GM23338 (cell line): ENCODE results near the gene OR4C16. TPM values are rescaled to one million over a fixed set of nuclear protein-coding genes. Genes with fewer than 3 reads are reported as not detected.

Source experiments
- ATAC-seq: fragments of 200-7000 bp; cut with Tn5 transposase; 3 replicates; pipeline ENCODE4 v1.9.1; 2020
- DNase-seq: peaks from one replicate; pipeline ENCODE4 v3.0.0-alpha.2; 2015; ENCODE audit warnings: low spot score
- H2AFZ ChIP-seq: fragments of 200-600 bp; sonication (generic); 2 replicates; pipeline ENCODE4 v1.8.0; 2016; ENCODE audit warnings: antibody characterized with exemption, mild to moderate bottlenecking, moderate library complexity
- H3F3A ChIP-seq: fragments of 200-600 bp; sonication (generic); replicated peaks from 2 replicates; pipeline ENCODE4 v1.8.0; 2017; ENCODE audit warnings: antibody characterized with exemption, mixed run types, low read depth
- H3K27ac ChIP-seq: fragments of 200-600 bp; sonication (generic); 2 replicates; pipeline ENCODE4 v1.6.1; 2016; ENCODE audit warnings: low read depth
- H3K27me3 ChIP-seq: fragments of 200-600 bp; sonication (generic); 2 replicates; pipeline ENCODE4 v1.8.0; 2016; ENCODE audit warnings: mild to moderate bottlenecking, mixed run types, moderate library complexity; ENCODE audit not compliant: insufficient read depth
- H3K36me3 ChIP-seq: fragments of 200-600 bp; sonication (generic); 2 replicates; pipeline ENCODE4 v1.8.0; 2016; ENCODE audit warnings: mild to moderate bottlenecking; ENCODE audit not compliant: insufficient read depth
- H3K4me1 ChIP-seq: fragments of 200-600 bp; sonication (generic); 2 replicates; pipeline ENCODE4 v1.8.0; 2016; ENCODE audit warnings: mild to moderate bottlenecking, moderate library complexity; ENCODE audit not compliant: insufficient read depth
- H3K4me2 ChIP-seq: fragments of 200-600 bp; sonication (generic); 2 replicates; pipeline ENCODE4 v1.7.1; 2017; ENCODE audit warnings: mixed run types
- H3K4me3 ChIP-seq: fragments of 200-600 bp; sonication (generic); 2 replicates; pipeline ENCODE4 v1.6.1; 2016; ENCODE audit warnings: mixed run types
- H3K79me2 ChIP-seq: fragments of 200-600 bp; sonication (generic); replicated peaks from 2 replicates; pipeline ENCODE4 v1.8.0; 2017; ENCODE audit warnings: mild to moderate bottlenecking; ENCODE audit not compliant: insufficient read depth
- H3K9me2 ChIP-seq: fragments of 200-600 bp; sonication (generic); 2 replicates; pipeline ENCODE4 v1.8.0; 2017; ENCODE audit not compliant: insufficient read depth
- H4K20me1 ChIP-seq: fragments of 200-600 bp; sonication (generic); replicated peaks from 2 replicates; pipeline ENCODE4 v1.8.0; 2017; ENCODE audit warnings: mild to moderate bottlenecking; ENCODE audit not compliant: insufficient read depth
- H3K27ac Mint-ChIP-seq: 2 replicates; pipeline ENCODE4 v1.8.0; 2020; ENCODE audit warnings: inconsistent platforms, mild to moderate bottlenecking, moderate library complexity, mixed read lengths
- H3K27me3 Mint-ChIP-seq: 3 replicates; pipeline ENCODE4 v1.8.0; 2022; ENCODE audit warnings: low read depth, mild to moderate bottlenecking, moderate library complexity, mixed read lengths, inconsistent platforms; ENCODE audit not compliant: insufficient read depth, poor library complexity
- H3K36me3 Mint-ChIP-seq: 3 replicates; pipeline ENCODE4 v1.8.0; 2021; ENCODE audit warnings: low read depth, mild to moderate bottlenecking, inconsistent platforms, moderate library complexity, mixed read lengths
- H3K4me1 Mint-ChIP-seq: 3 replicates; pipeline ENCODE4 v1.8.0; 2020; ENCODE audit warnings: mild to moderate bottlenecking, inconsistent platforms, mixed read lengths
- H3K4me3 Mint-ChIP-seq: 3 replicates; pipeline ENCODE4 v1.8.0; 2021; ENCODE audit warnings: moderate library complexity, mild to moderate bottlenecking, inconsistent platforms, mixed read lengths
- H3K9me3 Mint-ChIP-seq: 3 replicates; pipeline ENCODE4 v1.8.0; 2020; ENCODE audit warnings: moderate library complexity, mild to moderate bottlenecking, inconsistent platforms, mixed read lengths
- CREB1 ChIP-seq: fragments of 250-450 bp; sonication (Bioruptor Pico); IDR thresholded peaks from 2 replicates; pipeline ENCODE4 v1.5.0; 2020; ENCODE audit warnings: low read depth, mild to moderate bottlenecking, moderate library complexity
- CTCF ChIP-seq, 2 experiments: fragments of 200-600 bp in 1 of 2; sonication (generic) in 1 of 2; conservative IDR thresholded peaks; 2 replicates each; pipeline versions ENCODE4 v1.5.1 to v1.6.1; 2016 to 2017; ENCODE audit warnings: antibody characterized with exemption in 2 of 2, low read depth in 2 of 2, mild to moderate bottlenecking in 2 of 2, moderate library complexity in 1 of 2
- ETS1 ChIP-seq: IDR thresholded peaks from 2 replicates; pipeline ENCODE4 v1.6.1; 2016; ENCODE audit warnings: antibody characterized with exemption
- JUNB ChIP-seq: IDR thresholded peaks from one replicate; pipeline ENCODE4 v1.6.1; 2016; ENCODE audit warnings: antibody characterized with exemption; ENCODE audit not compliant: unreplicated experiment
- NANOG ChIP-seq: IDR thresholded peaks from 2 replicates; pipeline ENCODE4 v1.6.1; 2016; ENCODE audit warnings: antibody characterized with exemption, borderline replicate concordance
- POLR2AphosphoS5 ChIP-seq: IDR thresholded peaks from 2 replicates; pipeline ENCODE4 v1.6.1; 2016; ENCODE audit warnings: antibody characterized with exemption, low read depth
- STAT1 ChIP-seq: IDR thresholded peaks from one replicate; pipeline ENCODE4 v1.6.1; 2016; ENCODE audit warnings: antibody characterized with exemption; ENCODE audit not compliant: unreplicated experiment
- ZNF114 ChIP-seq: fragments of 250-450 bp; sonication (Bioruptor Pico); IDR thresholded peaks from 2 replicates; pipeline ENCODE4 v1.5.0; 2020; ENCODE audit warnings: mild to moderate bottlenecking, moderate library complexity
- ZNF331 ChIP-seq: fragments of 250-450 bp; sonication (Bioruptor Pico); IDR thresholded peaks from 2 replicates; pipeline ENCODE4 v1.5.0; 2020; ENCODE audit warnings: low read depth, mild to moderate bottlenecking, moderate library complexity
- polyA plus RNA-seq: library from polyadenylated mRNA; unstranded; fragments of >200 nt; fragmentation: Nextera tagmentation; extraction: Ambion mirVana; gene quantifications from 2 replicates; pipeline ENCODE4 v1.2.1, GENCODE V29; 2016
- total RNA-seq: library from RNA; depleted of rRNA; stranded (reverse); fragments of >200 nt; shearing (Covaris generic); gene quantifications from 2 replicates; pipeline ENCODE4 v1.2.3, GENCODE V29; 2014

The OR4C16 gene
- total and polyA plus RNA-seq, 2 experiments from 2014 or later = not detected

GRCh38 chr11:55554169-55554568 lies 17.8 kb upstream of the OR4C16 start, which contains the start of gene OR4C15:
OR4C15 (plus strand) TSS chr11:55554469; CDS start chr11:55554469, 0 bp downstream.
- Histone ChIP-seq H2AFZ (no peak within 1 kb of the TSS), H3K36me3 (peaks cover 3% of the 10 kb centered on the region; the same call in 1 of the 2 replicates), H3K4me1 (no peaks in the 10 kb centered on the region), H3K79me2 (no peaks in the 10 kb centered on the region), H3F3A (no peaks in the 10 kb centered on the region), H3K27ac (no peak within 1 kb of the TSS), H3K27me3 (no peaks in the 10 kb centered on the region), H3K4me3 (no peak within 1 kb of the TSS), H3K9me2 (no peaks in the 10 kb centered on the region), H4K20me1 (no peaks in the 10 kb centered on the region), H3K4me2 (no peak within 1 kb of the TSS)
- ATAC-seq (no peak), DNase-seq (no peak)
- Mint-ChIP-seq H3K4me3 (no peak within 1 kb of the TSS), H3K27me3 (peaks cover 2% of the 10 kb centered on the region), H3K4me1 (no peaks in the 10 kb centered on the region), H3K9me3 (peaks cover 21% of the 10 kb centered on the region), H3K27ac (no peak within 1 kb of the TSS), H3K36me3 (peaks cover 48% of the 10 kb centered on the region)
- TF ChIP-seq CREB1 (CRISPR knock-in tag) (no peak), ZNF114 (CRISPR knock-in tag) (no peak), STAT1 (no peak), NANOG (no peak), CTCF (conservative IDR thresholded peaks at IDR 0.05; ENCODE audit: low read depth in 2 of 2) (no peak), JUNB (no peak)

- peaks cover 92% of the 10 kb centered on the region for H3K9me3 Mint-ChIP-seq
- peaks cover 4% of the 10 kb centered on the region for H3K27me3 Mint-ChIP-seq
- Histone ChIP-seq H3K4me1 (no peaks in the 10 kb centered on the region), H3K36me3 (peaks cover 8% of the 10 kb centered on the region; the same call in 1 of the 2 replicates), H3K9me2 (no peaks in the 10 kb centered on the region), H3K27me3 (no peaks in the 10 kb centered on the region), H3K27ac (no peak overlapping the region), H4K20me1 (no peaks in the 10 kb centered on the region), H3K79me2 (no peaks in the 10 kb centered on the region), H3F3A (no peaks in the 10 kb centered on the region), H2AFZ (no peak overlapping the region), H3K4me3 (no peak overlapping the region), H3K4me2 (no peak overlapping the region)
- H3K4me1 Mint-ChIP-seq = no peaks in the 10 kb centered on the region
- H3K27ac Mint-ChIP-seq = no peak overlapping the region
- no peak for DNase-seq
- peaks cover 17% of the 10 kb centered on the region for H3K36me3 Mint-ChIP-seq
- TF ChIP-seq ETS1 (no peak), STAT1 (no peak), ZNF331 (CRISPR knock-in tag) (no peak), NANOG (no peak), POLR2AphosphoS5 (no peak)
- ATAC-seq = no peak
- no peak overlapping the region for H3K4me3 Mint-ChIP-seq
Measured at GRCh38 chr11:55572548-55572947, 620 bp downstream of the OR4C16 start.
